Panc1 (cell line): ENCODE data around the gene SLC7A1.

Experiments
- CTCF ChIP-seq: fragments of 450-650 bp; IDR thresholded peaks from 2 replicates; pipeline ENCODE4 v1.5.1; 2017; ENCODE audit warnings: mild to moderate bottlenecking
- POLR2AphosphoS5 ChIP-seq: IDR thresholded peaks from 2 replicates; pipeline ENCODE4 v1.6.1; 2012; ENCODE audit warnings: mild to moderate bottlenecking, low read depth, low read length, moderate library complexity
- SIN3A ChIP-seq: IDR thresholded peaks from 2 replicates; pipeline ENCODE4 v1.6.1; 2012; ENCODE audit warnings: low read depth, mild to moderate bottlenecking, low read length, moderate library complexity, borderline replicate concordance; ENCODE audit not compliant: insufficient read depth
- TCF7L2 ChIP-seq: IDR thresholded peaks from 2 replicates; pipeline ENCODE4 v1.6.1; 2011; ENCODE audit warnings: mild to moderate bottlenecking, low read depth, low read length, inconsistent platforms
- TF ChIP-seq, protein P1 (sequence below), 2 experiments: IDR thresholded peaks; 2 replicates each; pipeline ENCODE4 v1.6.1; 2011 to 2012; ENCODE audit warnings: low read depth in 2 of 2, control low read depth in 1 of 2, low read length in 1 of 2, mild to moderate bottlenecking in 1 of 2, moderate library complexity in 1 of 2; ENCODE audit not compliant: insufficient read depth in 1 of 2

GRCh38 chr13:29540799-29541198 is 54.7 kb downstream of the SLC7A1 start:
- TF ChIP-seq CTCF (no peak), POLR2AphosphoS5 (no peak), SIN3A (no peak), TCF7L2 (no peak)
- TF ChIP-seq, protein P1, sequence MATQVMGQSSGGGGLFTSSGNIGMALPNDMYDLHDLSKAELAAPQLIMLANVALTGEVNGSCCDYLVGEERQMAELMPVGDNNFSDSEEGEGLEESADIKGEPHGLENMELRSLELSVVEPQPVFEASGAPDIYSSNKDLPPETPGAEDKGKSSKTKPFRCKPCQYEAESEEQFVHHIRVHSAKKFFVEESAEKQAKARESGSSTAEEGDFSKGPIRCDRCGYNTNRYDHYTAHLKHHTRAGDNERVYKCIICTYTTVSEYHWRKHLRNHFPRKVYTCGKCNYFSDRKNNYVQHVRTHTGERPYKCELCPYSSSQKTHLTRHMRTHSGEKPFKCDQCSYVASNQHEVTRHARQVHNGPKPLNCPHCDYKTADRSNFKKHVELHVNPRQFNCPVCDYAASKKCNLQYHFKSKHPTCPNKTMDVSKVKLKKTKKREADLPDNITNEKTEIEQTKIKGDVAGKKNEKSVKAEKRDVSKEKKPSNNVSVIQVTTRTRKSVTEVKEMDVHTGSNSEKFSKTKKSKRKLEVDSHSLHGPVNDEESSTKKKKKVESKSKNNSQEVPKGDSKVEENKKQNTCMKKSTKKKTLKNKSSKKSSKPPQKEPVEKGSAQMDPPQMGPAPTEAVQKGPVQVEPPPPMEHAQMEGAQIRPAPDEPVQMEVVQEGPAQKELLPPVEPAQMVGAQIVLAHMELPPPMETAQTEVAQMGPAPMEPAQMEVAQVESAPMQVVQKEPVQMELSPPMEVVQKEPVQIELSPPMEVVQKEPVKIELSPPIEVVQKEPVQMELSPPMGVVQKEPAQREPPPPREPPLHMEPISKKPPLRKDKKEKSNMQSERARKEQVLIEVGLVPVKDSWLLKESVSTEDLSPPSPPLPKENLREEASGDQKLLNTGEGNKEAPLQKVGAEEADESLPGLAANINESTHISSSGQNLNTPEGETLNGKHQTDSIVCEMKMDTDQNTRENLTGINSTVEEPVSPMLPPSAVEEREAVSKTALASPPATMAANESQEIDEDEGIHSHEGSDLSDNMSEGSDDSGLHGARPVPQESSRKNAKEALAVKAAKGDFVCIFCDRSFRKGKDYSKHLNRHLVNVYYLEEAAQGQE (IDR thresholded peaks at IDR 0.05; ENCODE audit: insufficient read depth in 1 of 2, low read depth in 2 of 2, low read length in 1 of 2) = no peak
